DND-41 (cell line): ENCODE measurements around the gene CNTRL.
"Not testable (repeated sequence)": the region's sequence is repeated elsewhere in the genome, so short reads cannot be mapped to it uniquely, and the experiment has no call there.

ENCODE experiments used
- ATAC-seq: fragments of 200-7000 bp; cut with Tn5 transposase; 3 replicates; pipeline ENCODE4 v1.9.1; 2021; ENCODE audit warnings: low read depth; ENCODE audit not compliant: insufficient read depth
- DNase-seq: peaks from one replicate; pipeline ENCODE4 v3.0.0-alpha.2; 2020
- H2AFZ ChIP-seq: 2 replicates; pipeline ENCODE4 v1.6.0; 2012; ENCODE audit warnings: low read depth, low read length
- H3K27ac ChIP-seq: 2 replicates; pipeline ENCODE4 v1.5.1; 2012; ENCODE audit warnings: low read length, inconsistent platforms
- H3K27me3 ChIP-seq: fragments of 200-600 bp; sonication (generic); 2 replicates; pipeline ENCODE4 v1.6.0; 2012; ENCODE audit warnings: low read length, mild to moderate bottlenecking, inconsistent platforms; ENCODE audit not compliant: insufficient read depth, poor library complexity
- H3K36me3 ChIP-seq: 2 replicates; pipeline ENCODE4 v1.5.1; 2012; ENCODE audit warnings: low read length, inconsistent platforms; ENCODE audit not compliant: insufficient read depth
- H3K4me1 ChIP-seq: 2 replicates; pipeline ENCODE4 v1.5.1; 2012; ENCODE audit warnings: mild to moderate bottlenecking, low read length; ENCODE audit not compliant: insufficient read depth
- H3K4me2 ChIP-seq: 2 replicates; pipeline ENCODE4 v1.6.0; 2012; ENCODE audit warnings: mild to moderate bottlenecking, moderate library complexity, low read length, inconsistent platforms; ENCODE audit not compliant: insufficient read depth
- H3K4me3 ChIP-seq, 2 experiments: fragments of 200-600 bp in 1 of 2; shearing (Covaris generic) in 1 of 2; 2 replicates each; pipeline ENCODE4 v1.5.1; 2012 to 2016; ENCODE audit warnings: inconsistent platforms in 2 of 2, low read length in 2 of 2, mild to moderate bottlenecking in 2 of 2, low read depth in 1 of 2, moderate library complexity in 1 of 2
- H3K79me2 ChIP-seq: 2 replicates; pipeline ENCODE4 v1.6.0; 2012; ENCODE audit warnings: low read length, inconsistent platforms; ENCODE audit not compliant: insufficient read depth
- H3K9ac ChIP-seq: 2 replicates; pipeline ENCODE4 v1.6.0; 2012; ENCODE audit warnings: low read depth, mild to moderate bottlenecking, inconsistent platforms, low read length, moderate library complexity
- H3K9me3 ChIP-seq: 2 replicates; pipeline ENCODE4 v1.5.1; 2012; ENCODE audit warnings: low read length, moderate library complexity, mild to moderate bottlenecking, inconsistent platforms; ENCODE audit not compliant: insufficient read depth, severe bottlenecking
- H4K20me1 ChIP-seq: 2 replicates; pipeline ENCODE4 v1.6.0; 2012; ENCODE audit warnings: low read length; ENCODE audit not compliant: insufficient read depth
- CTCF ChIP-seq: IDR thresholded peaks from 2 replicates; pipeline ENCODE4 v1.5.1; 2012; ENCODE audit warnings: borderline replicate concordance, low read length, moderate library complexity, mild to moderate bottlenecking; ENCODE audit not compliant: poor library complexity, severe bottlenecking; ENCODE audit errors: extremely low read depth
- EZH2 ChIP-seq: IDR thresholded peaks from 3 replicates; pipeline ENCODE4 v1.6.1; 2012; ENCODE audit warnings: borderline replicate concordance, low read depth, mild to moderate bottlenecking, moderate library complexity, low read length, inconsistent platforms; ENCODE audit not compliant: severe bottlenecking

Gene CNTRL

GRCh38 chr9:121122246-121123032, 47.7 kb downstream of the CNTRL start:
- peak overlapping the region; percentile 53 for H3K9ac ChIP-seq
- peak overlapping the region; percentile 63 for H3K4me2 ChIP-seq
- DNase-seq (no peak), ATAC-seq (no peak)
- H3K9me3 ChIP-seq = no peaks in the 10 kb centered on the region
- peaks cover 25% of the 10 kb centered on the region for H3K4me1 ChIP-seq
- peaks cover 55% of the 10 kb centered on the region for H3K36me3 ChIP-seq
- H4K20me1 ChIP-seq = no peaks in the 10 kb centered on the region
- TF ChIP-seq CTCF = no peak
- TF ChIP-seq EZH2 = no peak
- H3K79me2 ChIP-seq = peaks cover 29% of the 10 kb centered on the region
- peak overlapping the region; percentile 68 for H3K27ac ChIP-seq
- H3K4me3 ChIP-seq = peak overlapping the region; percentile 18 to 49; a peak in 3 of 4 replicates
- H3K27me3 ChIP-seq = no peaks in the 10 kb centered on the region
- H2AFZ ChIP-seq = peak overlapping the region; percentile 55; the same call in 1 of the 2 replicates

- Histone ChIP-seq H3K79me2 (peaks cover 29% of the 10 kb centered on the region), H3K4me2 (no peak overlapping the region), H3K36me3 (peaks cover 49% of the 10 kb centered on the region), H3K4me3 (no peak overlapping the region), H3K27me3 (no peaks in the 10 kb centered on the region), H4K20me1 (no peaks in the 10 kb centered on the region), H3K27ac (no peak overlapping the region), H3K9me3 (no peaks in the 10 kb centered on the region), H3K9ac (no peak overlapping the region), H2AFZ (no peak overlapping the region), H3K4me1 (peaks cover 25% of the 10 kb centered on the region)
- no peak for ATAC-seq
- TF ChIP-seq CTCF (no peak), EZH2 (no peak)
- no peak for DNase-seq
These were observed 49.2 kb downstream of the CNTRL start for GRCh38 chr9:121123816-121124535.

- no peak overlapping the region for H2AFZ ChIP-seq
- no peak for ATAC-seq
- H3K4me1 ChIP-seq = peaks cover 18% of the 10 kb centered on the region
- H3K36me3 ChIP-seq = peaks cover 46% of the 10 kb centered on the region
- H3K79me2 ChIP-seq = peaks cover 32% of the 10 kb centered on the region
- no peak for DNase-seq
- H3K4me2 ChIP-seq = no peak overlapping the region
- no peaks in the 10 kb centered on the region for H3K27me3 ChIP-seq
- no peak overlapping the region for H3K9ac ChIP-seq
- TF ChIP-seq EZH2 (no peak), CTCF (no peak)
- H3K27ac ChIP-seq = no peak overlapping the region
- no peaks in the 10 kb centered on the region for H3K9me3 ChIP-seq
- H3K4me3 ChIP-seq = no peak overlapping the region
- no peaks in the 10 kb centered on the region for H4K20me1 ChIP-seq
These were observed 50.8 kb downstream of the CNTRL start for GRCh38 chr9:121125590-121125989.

GRCh38 chr9:121129384-121129783, 54.6 kb downstream of the CNTRL start:
- not testable (repeated sequence) for H2AFZ ChIP-seq, H3K27me3 ChIP-seq, H3K9ac ChIP-seq, H3K4me1 ChIP-seq, H3K4me3 ChIP-seq, H3K27ac ChIP-seq, H4K20me1 ChIP-seq, ATAC-seq, H3K4me2 ChIP-seq, H3K9me3 ChIP-seq, DNase-seq
- Histone ChIP-seq H3K79me2 (peaks cover 25% of the 10 kb centered on the region; the same call in 1 of the 2 replicates), H3K36me3 (peaks cover 50% of the 10 kb centered on the region)
